NCI-H1105 treated with DMSO at 0.1 percent for 48 hours (cell line): ENCODE results near the gene FSTL5.
A peak's percentile ranks its signal among the peaks of the same experiment; 100 is the strongest.

Experiments used
- DNase-seq: peaks from one replicate; lab custom pipeline; 2025; lab: John Stamatoyannopoulos, UW

Gene FSTL5

DNA sequence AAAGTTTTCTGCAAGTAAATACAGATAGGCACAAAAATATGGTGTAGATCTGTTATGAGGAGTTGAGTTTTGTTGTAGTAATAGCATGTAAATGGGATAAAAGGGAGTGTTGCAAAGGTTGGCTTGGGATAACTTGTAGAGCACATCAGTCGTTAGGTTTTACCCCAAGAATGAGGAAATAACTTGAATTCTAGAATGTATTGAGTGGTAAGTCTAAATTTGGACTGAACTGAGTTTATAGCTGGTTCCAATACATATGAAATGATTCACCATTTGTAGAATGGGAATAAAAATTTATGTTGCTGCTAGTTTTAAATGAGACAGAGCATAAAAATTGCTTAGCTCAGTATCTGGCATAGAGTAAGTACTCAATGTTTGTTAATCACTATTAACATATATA, 719.2 kb downstream of the FSTL5 start:
- no peak for DNase-seq

GRCh38 chr4:161442921-161443320, 720.9 kb downstream of the FSTL5 start:
- DNase-seq: no peak

DNA sequence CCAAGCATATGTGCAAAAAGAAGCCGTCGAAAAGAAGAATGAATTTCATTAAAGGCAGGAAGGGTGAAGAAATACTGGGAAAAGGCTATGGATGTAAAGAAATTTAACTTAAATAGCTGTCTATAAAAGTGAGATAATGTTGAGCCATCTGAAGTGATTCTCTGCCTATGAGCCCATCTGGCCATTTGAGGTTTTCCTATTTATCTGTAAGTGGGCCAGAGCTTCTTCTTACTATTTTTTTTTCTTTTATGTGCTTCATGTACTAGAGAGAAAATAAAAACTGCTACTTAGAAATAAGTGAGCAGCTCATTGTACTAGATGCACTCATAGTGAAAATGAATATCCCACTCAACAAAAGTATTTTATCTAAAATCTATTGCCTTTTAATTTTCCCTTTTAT, 725.7 kb downstream of the FSTL5 start:
- no peak for DNase-seq

GRCh38 chr4:161428180-161428965, 735.4 kb downstream of the FSTL5 start:
- DNase-seq: no peak

DNA sequence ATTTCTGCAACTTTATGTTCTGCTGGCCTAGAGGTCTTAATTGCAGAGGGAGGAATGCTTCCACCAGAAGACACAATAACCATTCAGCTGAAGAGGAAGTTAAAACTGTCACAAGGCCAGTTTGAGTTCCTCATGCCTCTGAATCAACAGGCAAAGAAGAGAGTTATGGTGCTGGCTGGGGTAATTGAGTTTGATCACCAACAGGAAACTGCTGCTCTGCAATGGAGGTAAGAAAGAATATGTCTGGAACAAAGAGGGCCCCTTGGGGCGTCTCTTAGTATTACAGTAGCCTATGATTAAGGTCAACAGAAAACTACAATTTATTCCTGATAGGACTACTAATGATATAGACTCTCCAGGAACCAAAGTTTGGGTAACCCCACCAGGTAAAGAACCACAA, 744.0 kb downstream of the FSTL5 start:
- no peak for DNase-seq

DNA sequence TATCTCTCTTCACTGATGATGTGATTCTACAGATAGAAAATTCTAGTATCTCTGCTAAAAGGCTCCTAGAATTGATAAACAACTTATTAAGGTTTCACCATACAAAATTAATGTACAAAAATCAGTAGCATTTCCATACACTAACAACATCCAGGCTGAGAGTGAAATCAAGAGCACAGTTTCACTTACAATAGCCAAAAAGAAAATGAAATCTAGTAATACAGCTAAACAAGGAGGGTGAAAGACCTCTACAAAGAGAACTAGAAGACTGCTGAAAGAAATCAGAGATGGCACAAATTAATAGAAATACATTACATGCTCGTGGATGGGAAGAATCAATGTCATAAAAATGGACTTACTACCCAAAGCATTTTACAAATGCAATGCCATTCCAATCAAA, 751.9 kb downstream of the FSTL5 start:
- no peak for DNase-seq

GRCh38 chr4:161404346-161405110, 759.3 kb downstream of the FSTL5 start:
- DNase-seq: no peak

- DNase-seq: no peak
Observed at GRCh38 chr4:161403781-161404180, 760.0 kb downstream of the FSTL5 start.

GRCh38 chr4:161393602-161394001, 770.2 kb downstream of the FSTL5 start:
- DNase-seq: no peak

DNA sequence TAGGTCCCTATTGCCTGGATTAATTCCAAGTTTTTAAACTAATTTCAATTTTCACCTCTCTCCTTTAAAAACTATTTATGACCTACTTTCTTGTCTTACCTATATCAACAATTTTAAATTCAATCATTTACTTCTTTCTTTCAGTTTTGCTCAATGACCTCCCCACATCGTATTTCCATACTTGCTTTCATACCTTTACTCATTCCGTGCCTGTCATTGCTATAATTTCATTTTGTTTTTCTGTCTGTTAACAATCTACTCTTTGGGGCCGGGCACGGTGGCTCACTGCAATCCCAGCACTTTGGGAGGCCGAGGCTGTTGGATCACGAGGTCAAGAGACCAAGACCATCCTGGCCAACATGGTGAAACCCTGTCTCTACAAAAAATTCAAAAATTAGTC, 781.1 kb downstream of the FSTL5 start:
- no peak for DNase-seq

DNA sequence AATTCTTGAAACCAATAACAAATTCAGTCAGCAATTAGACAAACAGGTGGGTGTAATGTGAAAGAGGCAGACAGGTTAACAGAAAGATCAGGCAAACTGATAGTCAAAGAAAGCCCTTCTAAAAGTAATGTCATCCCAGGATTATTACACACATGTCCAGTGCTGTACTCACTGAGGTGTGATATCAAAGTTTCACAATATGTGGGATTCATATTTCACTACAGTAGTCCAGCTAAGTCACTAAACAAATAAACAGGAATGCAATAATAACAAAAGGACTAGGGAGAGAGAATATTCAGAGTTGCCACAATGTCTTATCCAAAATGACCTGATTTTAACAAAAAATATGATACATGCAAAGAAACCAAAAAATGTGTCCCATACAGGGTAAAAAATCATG, 787.5 kb downstream of the FSTL5 start:
- no peak for DNase-seq

GRCh38 chr4:161364681-161365080, 799.1 kb downstream of the FSTL5 start:
- DNase-seq: no peak

- DNase-seq: no peak
Observed at GRCh38 chr4:161360982-161361381, 802.8 kb downstream of the FSTL5 start.

- DNase-seq: no peak
Observed at GRCh38 chr4:161359491-161359890, 804.3 kb downstream of the FSTL5 start.

- DNase-seq: peak; percentile 79
Observed at GRCh38 chr4:161356351-161356750, 807.4 kb downstream of the FSTL5 start.

DNA sequence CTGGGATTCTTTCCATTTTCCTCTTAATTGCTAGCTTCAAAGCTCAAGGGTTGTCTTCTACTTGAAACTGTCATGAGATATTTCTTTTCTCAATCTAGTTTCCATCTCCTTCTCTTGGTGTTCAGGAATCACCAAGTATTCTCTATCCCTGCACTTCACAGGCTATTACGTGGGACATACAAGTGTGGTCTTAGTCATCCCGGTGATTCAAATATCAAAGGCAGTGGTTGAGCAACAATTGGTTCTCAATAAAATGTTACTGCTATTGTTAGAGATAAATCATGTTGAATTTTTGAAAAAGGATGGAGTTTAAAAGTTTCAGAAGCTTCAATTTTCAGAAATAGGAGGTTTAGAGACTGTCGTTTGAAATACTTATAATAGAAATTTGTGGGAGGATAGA, 812.9 kb downstream of the FSTL5 start:
- DNase-seq: no peak

DNA sequence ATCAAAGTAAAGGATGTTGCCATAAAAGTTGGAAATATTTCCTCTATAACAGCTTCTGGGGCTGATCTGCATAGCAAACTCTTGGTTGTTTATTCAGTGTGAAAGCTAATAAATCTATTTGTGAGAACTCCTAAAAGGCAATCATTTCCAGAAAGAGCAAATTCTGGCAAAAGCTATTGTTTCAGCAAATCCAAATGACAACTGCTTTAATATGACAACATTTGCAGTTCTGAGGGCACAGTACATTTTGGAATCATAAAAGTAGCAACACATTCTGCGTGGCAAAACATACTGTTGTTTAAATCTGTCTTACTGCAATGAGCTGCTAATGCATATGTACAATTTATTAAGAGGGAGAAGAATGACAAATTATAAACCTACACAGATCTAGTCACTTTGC, 818.1 kb downstream of the FSTL5 start:
- no peak for DNase-seq

- no peak for DNase-seq
Observed at GRCh38 chr4:161343569-161343950, 820.2 kb downstream of the FSTL5 start.

- no peak for DNase-seq
Observed at GRCh38 chr4:161342881-161343568, 820.8 kb downstream of the FSTL5 start.

DNA sequence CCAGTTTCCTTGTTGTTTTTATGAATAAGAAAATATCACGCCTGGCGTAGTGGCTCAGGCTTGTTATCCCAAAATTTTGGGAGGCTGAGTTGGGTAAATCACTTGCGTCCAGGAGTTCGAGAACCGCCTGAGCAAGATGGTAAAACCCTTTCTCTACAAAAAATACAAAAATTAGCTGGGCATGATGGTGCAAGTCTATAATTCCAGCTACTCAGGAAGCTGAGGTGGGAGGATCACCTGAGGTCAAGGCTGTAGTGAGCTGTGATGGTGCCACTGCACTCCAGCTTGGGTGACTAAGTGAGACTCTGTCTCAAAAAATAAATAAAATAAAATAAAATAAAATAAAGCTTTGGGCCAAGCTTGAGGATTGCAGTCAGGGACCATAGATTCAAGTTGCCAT, 827.2 kb downstream of the FSTL5 start:
- no peak for DNase-seq

- DNase-seq: peak; percentile 76
Observed at GRCh38 chr4:161336016-161336530, 827.7 kb downstream of the FSTL5 start.
